ENCODE measurements around the gene ZNF362.
A peak's percentile ranks its signal among the peaks of the same experiment; 100 is the strongest.

DNA sequence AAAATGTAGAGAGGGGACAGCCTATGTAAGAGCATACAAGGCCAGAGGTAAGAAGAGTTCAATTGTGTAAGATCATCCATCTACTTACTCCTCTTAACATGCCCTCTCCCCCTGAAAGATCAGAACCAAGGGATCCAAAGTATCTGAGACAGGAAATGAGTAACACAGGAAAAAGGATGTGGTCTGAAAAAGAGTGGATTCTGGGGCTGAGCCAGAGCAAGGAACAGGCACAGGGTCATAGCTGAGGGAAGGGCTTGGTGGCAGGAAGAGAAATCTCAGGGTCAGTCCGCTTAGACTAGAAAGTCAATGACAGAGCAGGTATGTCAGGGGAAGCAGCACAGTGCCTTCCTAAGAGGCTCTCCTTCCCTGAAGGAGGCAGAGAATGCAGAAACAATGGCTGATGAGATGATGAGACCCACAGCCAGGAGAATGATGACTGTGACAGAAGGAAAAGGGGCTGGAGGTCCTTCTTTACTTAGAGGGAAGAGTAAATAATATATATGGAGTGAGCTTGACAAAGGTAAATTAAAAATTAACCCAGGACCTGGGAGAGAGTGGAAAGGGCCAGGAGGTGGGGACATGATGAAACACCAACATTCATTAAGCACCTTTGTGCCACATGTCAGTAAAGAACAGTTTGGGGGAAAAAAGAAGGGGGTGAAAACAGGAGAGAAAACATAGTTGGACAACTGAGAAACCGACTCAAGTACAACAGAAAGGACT is 90.8 kb downstream of the ZNF362 start:
- TF ChIP-seq, protein P1, sequence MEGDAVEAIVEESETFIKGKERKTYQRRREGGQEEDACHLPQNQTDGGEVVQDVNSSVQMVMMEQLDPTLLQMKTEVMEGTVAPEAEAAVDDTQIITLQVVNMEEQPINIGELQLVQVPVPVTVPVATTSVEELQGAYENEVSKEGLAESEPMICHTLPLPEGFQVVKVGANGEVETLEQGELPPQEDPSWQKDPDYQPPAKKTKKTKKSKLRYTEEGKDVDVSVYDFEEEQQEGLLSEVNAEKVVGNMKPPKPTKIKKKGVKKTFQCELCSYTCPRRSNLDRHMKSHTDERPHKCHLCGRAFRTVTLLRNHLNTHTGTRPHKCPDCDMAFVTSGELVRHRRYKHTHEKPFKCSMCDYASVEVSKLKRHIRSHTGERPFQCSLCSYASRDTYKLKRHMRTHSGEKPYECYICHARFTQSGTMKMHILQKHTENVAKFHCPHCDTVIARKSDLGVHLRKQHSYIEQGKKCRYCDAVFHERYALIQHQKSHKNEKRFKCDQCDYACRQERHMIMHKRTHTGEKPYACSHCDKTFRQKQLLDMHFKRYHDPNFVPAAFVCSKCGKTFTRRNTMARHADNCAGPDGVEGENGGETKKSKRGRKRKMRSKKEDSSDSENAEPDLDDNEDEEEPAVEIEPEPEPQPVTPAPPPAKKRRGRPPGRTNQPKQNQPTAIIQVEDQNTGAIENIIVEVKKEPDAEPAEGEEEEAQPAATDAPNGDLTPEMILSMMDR (IDR thresholded peaks at IDR 0.05) = no peak
- TF ChIP-seq POLR2A (IDR thresholded peaks at IDR 0.05) = peak in 2 of 4 donors; percentile 68 to 75
